Tibial artery (tissue), 4 donors: ENCODE results near the gene SYCE3.

Source experiments
- DNase-seq, 2 donors: peaks; one replicate each; pipeline ENCODE4 v3.0.0-alpha.2; 2019
- H3K27ac ChIP-seq, 2 donors: fragments of 200-600 bp; sonication (generic) in 1 of 2; 1 replicate in 1 of 2; 2 replicates in 1 of 2; pipeline ENCODE4 v1.5.1; 2018 to 2019; ENCODE audit warnings: mild to moderate bottlenecking in 1 of 2
- H3K27me3 ChIP-seq, 2 donors: fragments of 200-600 bp; sonication (generic) in 1 of 2; one replicate each; pipeline versions ENCODE4 v1.5.1 to v1.6.0; 2016 to 2019
- H3K36me3 ChIP-seq, 3 donors: fragments of 200-600 bp; sonication (generic) in 2 of 3; one replicate each; pipeline ENCODE4 v1.5.1; 2016 to 2019; ENCODE audit warnings: mild to moderate bottlenecking in 2 of 3
- H3K4me1 ChIP-seq, 4 donors: fragments of 200-600 bp; sonication (generic) in 2 of 4; 1 replicate in 3 of 4; 2 replicates in 1 of 4; pipeline ENCODE4 v1.5.1; 2016 to 2019
- H3K4me3 ChIP-seq, 2 donors: fragments of 200-600 bp; sonication (generic) in 1 of 2; 1 replicate in 1 of 2; 2 replicates in 1 of 2; pipeline ENCODE4 v1.5.1; 2018 to 2019; ENCODE audit warnings: mild to moderate bottlenecking in 2 of 2
- H3K9me3 ChIP-seq, 3 donors: fragments of 200-600 bp; sonication (generic) in 1 of 3; one replicate each; pipeline ENCODE4 v1.5.1; 2016 to 2019
- intact Hi-C: fragments of 100-400 bp; cut with DNase I; formaldehyde crosslinking; loops from one replicate; pipeline ENCODE4 v1.15.0; 2023; ENCODE audit warnings: low total_unique reads
- TF ChIP-seq, protein P1 (sequence below), 2 experiments: fragments of 200-600 bp in 1 of 2; fragments of 450-650 bp in 1 of 2; IDR thresholded peaks; one replicate each; pipeline ENCODE4 v1.5.1; 2017 to 2019; ENCODE audit warnings: antibody characterized with exemption in 2 of 2, mild to moderate bottlenecking in 1 of 2, moderate library complexity in 1 of 2

Gene SYCE3

GRCh38 chr22:50573491-50574382 is 11.0 kb upstream of the SYCE3 start:
- Histone ChIP-seq H3K4me1 (peaks cover 0 to 9% (median 7%) of the 10 kb centered on the region in 4 donors), H3K27ac (no peak overlapping the region), H3K36me3 (peaks cover 0 to 55% (median 0%) of the 10 kb centered on the region in 3 donors), H3K4me3 (no peak overlapping the region), H3K9me3 (no peaks in the 10 kb centered on the region), H3K27me3 (peaks cover 0 to 28% of the 10 kb centered on the region in 2 donors)
- TF ChIP-seq, protein P1, sequence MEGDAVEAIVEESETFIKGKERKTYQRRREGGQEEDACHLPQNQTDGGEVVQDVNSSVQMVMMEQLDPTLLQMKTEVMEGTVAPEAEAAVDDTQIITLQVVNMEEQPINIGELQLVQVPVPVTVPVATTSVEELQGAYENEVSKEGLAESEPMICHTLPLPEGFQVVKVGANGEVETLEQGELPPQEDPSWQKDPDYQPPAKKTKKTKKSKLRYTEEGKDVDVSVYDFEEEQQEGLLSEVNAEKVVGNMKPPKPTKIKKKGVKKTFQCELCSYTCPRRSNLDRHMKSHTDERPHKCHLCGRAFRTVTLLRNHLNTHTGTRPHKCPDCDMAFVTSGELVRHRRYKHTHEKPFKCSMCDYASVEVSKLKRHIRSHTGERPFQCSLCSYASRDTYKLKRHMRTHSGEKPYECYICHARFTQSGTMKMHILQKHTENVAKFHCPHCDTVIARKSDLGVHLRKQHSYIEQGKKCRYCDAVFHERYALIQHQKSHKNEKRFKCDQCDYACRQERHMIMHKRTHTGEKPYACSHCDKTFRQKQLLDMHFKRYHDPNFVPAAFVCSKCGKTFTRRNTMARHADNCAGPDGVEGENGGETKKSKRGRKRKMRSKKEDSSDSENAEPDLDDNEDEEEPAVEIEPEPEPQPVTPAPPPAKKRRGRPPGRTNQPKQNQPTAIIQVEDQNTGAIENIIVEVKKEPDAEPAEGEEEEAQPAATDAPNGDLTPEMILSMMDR (IDR thresholded peaks at IDR 0.05), result no peak
- peak in 1 of 2 donors; percentile 61 for DNase-seq
- intact Hi-C loops, result no loop called here

- DNase-seq, result peak in 1 of 2 donors; percentile 56
- Histone ChIP-seq H3K36me3 (peaks cover 0 to 58% (median 0%) of the 10 kb centered on the region in 3 donors), H3K4me1 (peaks cover 0 to 1% (median under 1%) of the 10 kb centered on the region in 4 donors)
Observed at GRCh38 chr22:50572965-50573364, 10.2 kb upstream of the SYCE3 start.

DNA sequence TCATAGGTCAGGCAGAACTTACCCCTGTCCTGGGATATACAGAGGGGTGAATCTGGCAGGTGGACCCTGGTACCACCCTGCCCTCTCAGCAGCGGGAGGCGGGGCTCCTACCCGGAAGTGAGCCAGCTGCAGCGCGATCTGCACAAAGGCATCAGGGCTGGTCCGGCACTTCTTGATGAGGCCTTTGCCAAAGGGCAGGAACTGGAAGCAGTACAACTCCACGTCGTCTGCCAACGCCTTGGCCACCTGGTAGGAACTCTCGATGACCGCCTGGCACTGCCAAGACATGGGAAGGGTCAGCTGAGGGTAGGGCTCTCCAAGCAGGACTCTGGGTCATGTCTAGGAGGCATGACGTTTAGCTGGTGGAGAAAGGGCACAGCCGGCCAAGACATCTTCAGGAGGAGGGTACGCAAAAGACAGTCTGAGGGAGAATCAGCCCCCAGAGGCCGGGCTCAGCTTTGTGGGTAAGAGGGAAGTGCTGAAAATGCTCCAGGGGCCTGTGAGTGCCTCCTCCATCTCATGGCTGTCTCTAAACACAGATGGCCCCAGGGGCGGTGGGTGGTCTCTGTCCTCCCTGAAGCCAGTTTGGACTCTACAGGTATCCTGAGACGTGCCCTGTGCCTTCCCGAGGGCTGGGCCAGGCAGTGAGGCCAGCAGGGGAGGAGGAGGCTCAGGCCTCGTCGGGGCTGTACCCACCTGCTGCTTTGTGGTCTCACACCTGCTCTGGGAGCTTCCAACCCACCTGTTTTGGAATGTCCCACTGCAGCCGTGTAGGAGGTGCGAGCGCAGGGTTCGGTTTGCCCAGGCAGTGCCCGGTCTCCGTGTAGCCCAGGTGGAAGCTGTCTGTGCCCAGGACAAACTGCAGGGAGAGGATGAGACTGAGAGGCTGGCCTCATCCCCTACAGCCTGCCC is 8.8 kb upstream of the SYCE3 start:
- Histone ChIP-seq H3K27me3 (peaks cover 0 to 6% of the 10 kb centered on the region in 2 donors), H3K36me3 (peaks cover 0 to 58% (median 0%) of the 10 kb centered on the region in 3 donors), H3K4me3 (no peak overlapping the region), H3K9me3 (no peaks in the 10 kb centered on the region), H3K4me1 (no peaks in the 10 kb centered on the region), H3K27ac (no peak overlapping the region)
- intact Hi-C loops, result no loop called here
- TF ChIP-seq, protein P1 (IDR thresholded peaks at IDR 0.05), result no peak
- no peak for DNase-seq

More at GRCh38 chr22:50572965-50573364, 10.2 kb upstream of the SYCE3 start:
- intact Hi-C loops, result no loop called here
- Histone ChIP-seq H3K27ac (no peak overlapping the region), H3K4me3 (no peak overlapping the region), H3K9me3 (no peaks in the 10 kb centered on the region), H3K27me3 (peaks cover 0 to 20% of the 10 kb centered on the region in 2 donors)
- TF ChIP-seq, protein P1 (IDR thresholded peaks at IDR 0.05), result no peak

DNA sequence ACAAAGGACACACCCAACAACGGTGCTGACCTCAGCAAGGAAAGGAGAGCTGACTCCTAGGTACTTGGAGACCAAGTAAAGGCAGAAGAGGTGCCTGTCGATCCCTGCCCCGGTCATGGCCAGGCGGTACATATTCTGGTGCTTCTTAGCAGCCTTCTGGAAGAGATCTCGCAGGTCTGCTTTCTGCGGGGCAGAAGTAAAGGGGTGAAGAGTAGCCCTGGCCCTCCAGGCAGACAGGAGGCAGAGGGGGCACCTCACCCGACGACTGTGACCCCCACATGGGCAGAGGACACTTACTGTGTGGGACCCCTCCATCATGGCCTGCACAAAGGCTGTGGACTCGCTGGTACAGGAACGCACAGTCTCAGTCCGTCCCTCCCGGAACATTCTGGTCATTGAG is 8.1 kb upstream of the SYCE3 start:
- H3K27me3 ChIP-seq, result peaks cover 0 to under 1% of the 10 kb centered on the region in 2 donors

More for the DNA sequence above, 8.1 kb upstream of the SYCE3 start:
- intact Hi-C loops, result no loop called here
- no peak overlapping the region for H3K4me3 ChIP-seq
- no peak for DNase-seq
- H3K27ac ChIP-seq, result no peak overlapping the region
- H3K4me1 ChIP-seq, result no peaks in the 10 kb centered on the region
- H3K9me3 ChIP-seq, result no peaks in the 10 kb centered on the region
- TF ChIP-seq, protein P1 (IDR thresholded peaks at IDR 0.05), result no peak
- H3K36me3 ChIP-seq, result peaks cover 0 to 58% (median 0%) of the 10 kb centered on the region in 3 donors
